ENCODE data around the gene MRPL14.

GRCh38 chr6:44169154-44169553, 41.9 kb upstream of the MRPL14 start:
- TF ChIP-seq CTCF (IDR thresholded peaks at IDR 0.05) (no peak), POLR2A (IDR thresholded peaks at IDR 0.05) (no peak)

All from esophagus squamous epithelium (tissue), 4 donors.